GM12878 (cell line): Measurements from ENCODE around the gene PREX1.

Source experiments
- CHD1 ChIP-seq: IDR thresholded peaks from 2 replicates; pipeline ENCODE4 v1.6.1; 2012; ENCODE audit warnings: low read depth, low read length, improper control_type of control experiment
- CTCF ChIP-seq, 3 experiments: IDR thresholded peaks in 2 of 3; conservative IDR thresholded peaks in 1 of 3; 2 replicates each; pipeline ENCODE4 v1.5.1; 2011; ENCODE audit warnings: low read depth in 3 of 3, low read length in 3 of 3, mild to moderate bottlenecking in 3 of 3, control low read depth in 2 of 3, moderate library complexity in 2 of 3, inconsistent platforms in 1 of 3, mixed read lengths in 1 of 3; ENCODE audit not compliant: control insufficient read depth in 2 of 3, insufficient read depth in 1 of 3; ENCODE audit errors: extremely low read depth in 1 of 3
- EED ChIP-seq: sonication (generic); IDR thresholded peaks from 2 replicates; pipeline ENCODE4 v1.6.1; 2016; ENCODE audit warnings: antibody characterized with exemption, low read depth
- HDGF ChIP-seq: fragments of 450-650 bp; IDR thresholded peaks from 2 replicates; pipeline ENCODE4 v1.6.1; 2016; ENCODE audit warnings: antibody characterized with exemption
- PAX8 ChIP-seq: fragments of 450-650 bp; IDR thresholded peaks from 2 replicates; pipeline ENCODE4 v1.6.1; 2017; ENCODE audit warnings: mild to moderate bottlenecking, moderate library complexity
- REST ChIP-seq: IDR thresholded peaks from 2 replicates; pipeline ENCODE4 v1.6.1; 2012; ENCODE audit warnings: mild to moderate bottlenecking, low read depth, low read length
- TAF1 ChIP-seq: IDR thresholded peaks from 2 replicates; pipeline ENCODE4 v1.6.1; 2011; ENCODE audit warnings: mild to moderate bottlenecking, low read depth, low read length, borderline replicate concordance

- TF ChIP-seq CTCF (IDR thresholded peaks at IDR 0.05 in 2 of 3, conservative IDR thresholded peaks at IDR 0.05 in 1 of 3; ENCODE audit: control insufficient read depth in 2 of 3, extremely low read depth in 1 of 3, insufficient read depth in 1 of 3, low read depth in 3 of 3, low read length in 3 of 3) (no peak), REST (no peak; the same call in 1 of the 2 replicates), HDGF (no peak), EED (no peak), PAX8 (no peak), TAF1 (no peak), CHD1 (no peak)
Measured at GRCh38 chr20:48724891-48725554, 102.8 kb downstream of the PREX1 start.
